HUES6 (cell line): ENCODE measurements around the gene SYTL2.

Source experiments
- H3K27ac ChIP-seq: 2 replicates; pipeline ENCODE4 v1.7.0; 2013; ENCODE audit warnings: low read depth, mild to moderate bottlenecking, low read length, inconsistent platforms
- H3K27me3 ChIP-seq: 2 replicates; pipeline ENCODE4 v1.6.1; 2013; ENCODE audit warnings: low read length; ENCODE audit not compliant: control insufficient read depth, insufficient read depth
- H3K36me3 ChIP-seq: 2 replicates; pipeline ENCODE4 v1.6.1; 2013; ENCODE audit warnings: low read length; ENCODE audit not compliant: control insufficient read depth, insufficient read depth
- H3K4me1 ChIP-seq: 2 replicates; pipeline ENCODE4 v1.6.1; 2013; ENCODE audit warnings: low read length; ENCODE audit not compliant: control insufficient read depth, insufficient read depth
- H3K4me3 ChIP-seq: 2 replicates; pipeline ENCODE4 v1.5.1; 2013; ENCODE audit warnings: low read depth, low read length
- H3K9ac ChIP-seq: one replicate; pipeline ENCODE4 v1.6.1; 2013; ENCODE audit warnings: mild to moderate bottlenecking, low read length
- H3K9me3 ChIP-seq: 2 replicates; pipeline ENCODE4 v1.6.1; 2013; ENCODE audit warnings: low read depth, low read length; ENCODE audit not compliant: control insufficient read depth, insufficient read depth

Gene SYTL2

DNA sequence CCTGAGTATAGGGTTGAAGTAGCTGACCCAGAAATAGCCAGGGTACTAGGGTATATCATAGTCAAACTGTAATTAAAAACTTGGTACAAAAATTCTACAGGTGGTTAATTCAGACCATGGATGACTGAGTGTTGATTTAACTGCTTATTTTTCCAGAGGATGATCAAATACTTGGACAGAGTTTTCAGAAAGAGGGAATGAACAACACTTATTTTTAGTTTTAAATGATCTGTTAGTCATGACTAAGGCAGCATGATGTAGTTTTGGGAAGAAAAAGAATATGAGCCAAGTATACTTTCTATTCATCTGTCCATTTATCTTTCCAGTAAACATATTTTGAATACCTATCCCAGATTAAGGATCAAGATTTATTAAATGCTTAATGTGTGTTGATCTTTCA, 105.1 kb downstream of the SYTL2 start:
- H3K4me1 ChIP-seq, result no peaks in the 10 kb centered on the region
- no peak overlapping the region for H3K9ac ChIP-seq

DNA sequence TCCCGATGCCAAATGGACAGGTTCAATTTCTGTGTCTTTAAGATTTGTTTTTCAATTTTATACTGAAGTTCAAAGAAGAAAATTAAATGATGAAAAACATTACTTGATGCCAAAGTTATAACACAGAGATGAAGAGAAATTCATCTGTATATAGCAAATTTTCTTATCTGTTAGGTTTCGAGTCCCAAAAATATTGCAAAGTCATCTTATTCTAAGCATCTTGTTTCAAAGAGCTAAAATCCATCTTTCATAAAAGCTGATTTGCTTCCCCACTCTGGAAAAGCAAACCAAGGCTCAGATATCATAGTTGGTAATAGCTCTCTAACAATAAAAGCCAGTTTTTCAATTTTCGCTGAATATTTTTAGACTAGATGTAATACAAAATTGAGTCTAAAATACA, 106.0 kb downstream of the SYTL2 start:
- no peak overlapping the region for H3K9ac ChIP-seq
- no peaks in the 10 kb centered on the region for H3K4me1 ChIP-seq
- H3K9me3 ChIP-seq, result no peaks in the 10 kb centered on the region
- no peaks in the 10 kb centered on the region for H3K27me3 ChIP-seq
- no peaks in the 10 kb centered on the region for H3K36me3 ChIP-seq
- H3K4me3 ChIP-seq, result no peak overlapping the region
- no peak overlapping the region for H3K27ac ChIP-seq

More for the DNA sequence above, 105.1 kb downstream of the SYTL2 start:
- H3K4me3 ChIP-seq, result no peak overlapping the region
- no peak overlapping the region for H3K27ac ChIP-seq
- no peaks in the 10 kb centered on the region for H3K27me3 ChIP-seq
- H3K9me3 ChIP-seq, result no peaks in the 10 kb centered on the region
- no peaks in the 10 kb centered on the region for H3K36me3 ChIP-seq

DNA sequence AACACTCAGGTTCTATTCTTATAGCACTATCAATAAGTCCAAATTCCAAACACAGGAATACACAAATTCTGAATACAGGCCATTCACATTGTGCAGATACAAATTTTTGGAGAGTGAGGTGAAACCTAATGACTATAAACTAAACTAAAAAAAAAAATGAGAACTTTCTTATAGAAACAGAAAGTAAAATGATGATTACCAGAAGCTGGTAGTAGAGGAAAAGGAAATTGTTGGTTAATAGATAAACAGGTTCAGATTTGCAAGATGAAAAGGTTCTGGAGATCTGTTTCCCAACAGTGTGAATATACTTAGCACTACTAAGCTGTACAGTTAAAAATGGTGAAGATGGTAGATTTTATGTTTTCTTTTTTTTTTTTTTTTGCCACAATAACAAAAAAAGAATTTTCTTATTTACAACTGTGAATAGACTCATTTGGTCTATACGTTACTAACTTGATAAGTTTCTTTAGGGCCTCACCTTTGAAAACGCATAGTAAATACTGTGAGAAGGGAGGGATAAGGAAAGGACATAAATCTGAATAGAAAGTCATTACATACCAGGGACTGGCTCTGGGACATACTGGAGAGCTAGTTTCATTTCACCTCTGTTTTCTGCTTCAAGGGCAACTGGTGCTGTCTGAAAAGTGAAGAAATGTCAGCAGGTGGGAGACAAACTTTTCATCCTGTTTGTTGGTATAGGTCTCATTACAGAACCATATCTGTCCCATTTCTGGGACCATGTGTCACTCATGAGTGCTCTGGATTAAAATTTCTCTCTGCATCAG, 110.8 kb downstream of the SYTL2 start:
- no peak overlapping the region for H3K9ac ChIP-seq
- H3K4me3 ChIP-seq, result no peak overlapping the region
- H3K9me3 ChIP-seq, result no peaks in the 10 kb centered on the region
- no peaks in the 10 kb centered on the region for H3K27me3 ChIP-seq
- H3K27ac ChIP-seq, result no peak overlapping the region
- H3K36me3 ChIP-seq, result no peaks in the 10 kb centered on the region
- no peaks in the 10 kb centered on the region for H3K4me1 ChIP-seq

DNA sequence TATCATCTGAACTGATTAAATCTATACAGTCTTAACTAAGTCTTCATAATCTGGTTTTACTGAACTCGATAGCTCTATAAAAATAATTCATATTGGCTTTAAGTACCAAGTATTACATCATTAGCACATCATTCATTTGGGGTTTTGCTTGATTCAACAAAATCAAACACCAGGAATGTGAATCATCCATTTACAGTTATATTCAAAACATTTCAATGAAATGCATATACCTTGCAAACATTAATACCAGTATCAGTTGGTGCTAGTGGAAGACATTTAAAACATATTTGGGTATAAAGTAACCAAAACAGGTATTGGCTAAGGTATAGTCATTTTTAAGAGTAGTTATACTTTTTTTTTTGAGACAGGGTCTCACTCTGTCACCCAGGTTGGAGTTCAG, 112.7 kb downstream of the SYTL2 start:
- Histone ChIP-seq H3K9ac (no peak overlapping the region), H3K27me3 (no peaks in the 10 kb centered on the region), H3K27ac (no peak overlapping the region), H3K4me1 (no peaks in the 10 kb centered on the region), H3K4me3 (no peak overlapping the region), H3K9me3 (no peaks in the 10 kb centered on the region), H3K36me3 (no peaks in the 10 kb centered on the region)

DNA sequence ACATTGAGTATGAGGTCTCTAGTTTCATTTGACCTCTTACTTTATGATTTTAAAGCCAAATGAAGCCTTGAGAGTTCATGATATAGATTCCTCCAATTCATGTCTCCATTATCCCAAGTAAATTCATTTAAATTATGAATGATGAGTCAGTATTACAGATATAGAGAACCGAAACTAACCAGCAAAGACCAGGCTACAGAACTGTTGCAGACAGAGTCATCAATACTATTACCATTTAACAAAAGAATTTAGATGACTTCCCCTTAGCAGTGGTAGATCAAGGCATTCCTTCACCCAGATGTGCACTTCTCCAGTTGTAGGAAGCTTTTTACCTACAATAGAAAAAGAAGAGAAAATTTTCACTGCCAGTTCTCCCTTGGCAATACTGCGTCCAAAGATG, 113.2 kb downstream of the SYTL2 start:
- Histone ChIP-seq H3K9ac (no peak overlapping the region), H3K4me3 (no peak overlapping the region), H3K27ac (no peak overlapping the region)

DNA sequence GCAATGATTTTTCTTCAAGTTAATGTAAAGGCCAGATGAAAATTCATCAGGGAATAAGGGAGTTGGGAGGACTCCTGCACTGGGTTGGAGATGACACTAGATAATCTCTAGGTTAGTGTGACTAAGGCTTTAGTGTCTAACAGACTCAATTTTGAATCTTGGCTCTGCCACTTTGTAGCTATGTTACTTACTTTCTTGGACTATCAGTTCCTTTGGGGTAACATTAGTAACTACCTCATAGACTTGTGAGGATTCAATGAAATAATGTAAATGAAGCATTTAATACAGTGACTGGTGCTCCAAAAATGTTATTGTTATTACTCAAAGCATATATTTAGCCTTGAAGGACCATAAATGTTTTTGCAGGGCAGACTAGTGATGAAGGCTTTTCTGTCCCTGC, 115.4 kb downstream of the SYTL2 start:
- no peaks in the 10 kb centered on the region for H3K36me3 ChIP-seq
- no peak overlapping the region for H3K4me3 ChIP-seq
- H3K9ac ChIP-seq, result no peak overlapping the region
- H3K4me1 ChIP-seq, result no peaks in the 10 kb centered on the region
- no peak overlapping the region for H3K27ac ChIP-seq
- no peaks in the 10 kb centered on the region for H3K27me3 ChIP-seq
- H3K9me3 ChIP-seq, result no peaks in the 10 kb centered on the region

More for the DNA sequence above, 113.2 kb downstream of the SYTL2 start:
- H3K4me1 ChIP-seq, result no peaks in the 10 kb centered on the region
- no peaks in the 10 kb centered on the region for H3K27me3 ChIP-seq
- H3K9me3 ChIP-seq, result no peaks in the 10 kb centered on the region
- H3K36me3 ChIP-seq, result no peaks in the 10 kb centered on the region

DNA sequence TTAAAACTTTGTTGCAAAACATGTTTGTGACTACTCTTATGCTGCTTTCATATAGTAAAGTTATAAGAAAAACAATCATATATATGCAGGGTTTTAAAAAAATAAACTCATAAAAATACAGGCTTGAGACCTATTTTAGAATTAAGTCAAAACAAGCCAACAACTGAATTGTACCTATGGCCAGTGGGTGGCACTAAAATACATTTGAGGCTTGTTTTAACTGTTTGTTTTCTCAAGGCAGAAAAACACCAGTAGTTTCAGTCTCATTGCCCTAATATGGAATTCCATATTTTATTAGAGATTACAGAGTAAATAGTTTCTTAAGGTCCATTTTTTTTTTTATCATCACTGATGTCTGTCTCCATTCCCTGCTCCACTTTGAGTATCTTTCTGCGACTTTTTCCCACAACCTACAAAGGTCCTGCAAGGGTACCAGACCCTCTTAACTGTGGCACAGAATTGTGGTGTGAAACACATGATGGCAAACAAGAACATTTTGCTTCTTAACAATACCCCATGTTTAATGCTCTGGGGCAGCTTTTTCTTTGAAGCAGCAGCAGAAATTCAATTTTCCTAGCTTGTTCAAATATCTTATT, 116.5 kb downstream of the SYTL2 start:
- no peak overlapping the region for H3K9ac ChIP-seq
- no peaks in the 10 kb centered on the region for H3K4me1 ChIP-seq
- no peaks in the 10 kb centered on the region for H3K9me3 ChIP-seq
- no peak overlapping the region for H3K27ac ChIP-seq
- no peaks in the 10 kb centered on the region for H3K27me3 ChIP-seq
- H3K36me3 ChIP-seq, result no peaks in the 10 kb centered on the region
- H3K4me3 ChIP-seq, result no peak overlapping the region

DNA sequence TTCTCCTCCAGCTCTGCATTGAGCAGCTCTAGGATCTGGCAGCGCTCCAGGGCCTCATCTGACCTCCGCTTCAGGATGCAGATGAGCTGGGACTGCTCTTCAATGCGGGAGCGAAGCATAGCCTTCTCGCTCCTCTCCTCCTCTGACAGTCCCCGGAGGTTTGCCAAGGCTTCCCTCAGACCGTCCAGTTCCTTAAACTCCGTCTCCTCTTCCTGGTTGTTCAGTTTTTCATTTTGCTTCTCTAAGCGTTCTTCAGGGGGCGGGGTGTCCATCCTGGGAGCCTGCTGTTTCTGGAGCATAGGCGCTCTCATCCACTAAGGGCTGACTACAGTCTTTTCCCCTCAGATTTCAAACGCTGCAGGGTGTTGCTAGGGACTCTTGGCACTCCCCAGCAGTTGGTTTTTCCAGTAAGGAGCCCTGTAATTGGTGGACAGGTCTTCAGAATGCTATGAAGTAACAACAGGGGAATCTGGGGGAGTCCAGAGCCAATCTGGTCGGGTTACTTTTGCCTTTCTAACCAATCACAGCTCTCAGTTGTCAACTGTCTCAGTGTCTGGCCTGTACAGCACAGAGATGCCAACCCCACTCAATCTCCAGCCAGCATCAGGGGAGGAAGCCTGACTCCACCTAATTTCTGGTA, 125.0 kb downstream of the SYTL2 start, which contains the start of gene CCDC89:
CCDC89 (minus strand) TSS at position 376 of the 640 bp plus-strand sequence; CDS start at position 311, 65 bp downstream.
- H3K4me3 ChIP-seq, result no peak within 1 kb of the TSS
- H3K9me3 ChIP-seq, result no peaks in the 10 kb centered on the region
- H3K27me3 ChIP-seq, result no peaks in the 10 kb centered on the region
- H3K27ac ChIP-seq, result no peak within 1 kb of the TSS
- peaks cover 7% of the 10 kb centered on the region; the same call in 1 of the 2 replicates for H3K4me1 ChIP-seq
- no peak within 1 kb of the TSS for H3K9ac ChIP-seq
- H3K36me3 ChIP-seq, result no peaks in the 10 kb centered on the region

DNA sequence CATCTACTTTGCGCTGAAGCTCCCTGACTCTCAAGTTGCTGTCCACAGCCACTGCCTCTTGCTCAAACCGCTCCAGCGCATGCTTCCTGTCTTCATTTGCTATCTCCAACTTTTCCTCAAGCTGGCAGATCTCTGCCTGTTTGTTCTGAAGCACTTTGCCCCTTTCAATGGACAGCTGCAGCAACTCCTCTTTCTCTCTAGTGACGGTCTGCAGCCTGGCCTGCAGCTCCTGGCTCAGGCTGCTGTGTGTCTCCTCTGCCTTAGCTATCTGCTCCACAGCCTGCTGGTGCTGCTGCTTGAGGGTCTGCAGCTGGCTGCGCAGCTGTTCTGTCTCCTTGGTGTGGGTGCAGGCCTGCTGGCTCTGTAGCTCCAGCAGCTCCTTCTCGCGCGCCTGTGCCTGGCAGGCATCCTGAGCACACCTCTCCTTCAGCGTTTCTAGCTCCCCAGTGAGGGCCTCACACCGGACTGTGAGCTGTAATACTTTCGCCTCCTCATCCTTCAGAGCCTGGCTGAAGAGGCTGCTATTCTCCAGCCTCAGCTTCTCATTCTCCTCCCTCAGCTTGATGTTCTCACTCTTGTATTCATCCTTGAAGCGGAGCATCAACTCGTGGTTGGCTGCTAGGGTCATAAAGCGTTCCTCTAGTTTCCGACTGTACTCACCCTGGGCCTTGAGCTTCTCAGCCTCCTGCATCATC, 125.7 kb downstream of the SYTL2 start:
- Histone ChIP-seq H3K9me3 (no peaks in the 10 kb centered on the region), H3K4me1 (peaks cover 7% of the 10 kb centered on the region; the same call in 1 of the 2 replicates), H3K9ac (no peak overlapping the region), H3K27me3 (no peaks in the 10 kb centered on the region), H3K27ac (no peak overlapping the region), H3K36me3 (no peaks in the 10 kb centered on the region), H3K4me3 (no peak overlapping the region)

DNA sequence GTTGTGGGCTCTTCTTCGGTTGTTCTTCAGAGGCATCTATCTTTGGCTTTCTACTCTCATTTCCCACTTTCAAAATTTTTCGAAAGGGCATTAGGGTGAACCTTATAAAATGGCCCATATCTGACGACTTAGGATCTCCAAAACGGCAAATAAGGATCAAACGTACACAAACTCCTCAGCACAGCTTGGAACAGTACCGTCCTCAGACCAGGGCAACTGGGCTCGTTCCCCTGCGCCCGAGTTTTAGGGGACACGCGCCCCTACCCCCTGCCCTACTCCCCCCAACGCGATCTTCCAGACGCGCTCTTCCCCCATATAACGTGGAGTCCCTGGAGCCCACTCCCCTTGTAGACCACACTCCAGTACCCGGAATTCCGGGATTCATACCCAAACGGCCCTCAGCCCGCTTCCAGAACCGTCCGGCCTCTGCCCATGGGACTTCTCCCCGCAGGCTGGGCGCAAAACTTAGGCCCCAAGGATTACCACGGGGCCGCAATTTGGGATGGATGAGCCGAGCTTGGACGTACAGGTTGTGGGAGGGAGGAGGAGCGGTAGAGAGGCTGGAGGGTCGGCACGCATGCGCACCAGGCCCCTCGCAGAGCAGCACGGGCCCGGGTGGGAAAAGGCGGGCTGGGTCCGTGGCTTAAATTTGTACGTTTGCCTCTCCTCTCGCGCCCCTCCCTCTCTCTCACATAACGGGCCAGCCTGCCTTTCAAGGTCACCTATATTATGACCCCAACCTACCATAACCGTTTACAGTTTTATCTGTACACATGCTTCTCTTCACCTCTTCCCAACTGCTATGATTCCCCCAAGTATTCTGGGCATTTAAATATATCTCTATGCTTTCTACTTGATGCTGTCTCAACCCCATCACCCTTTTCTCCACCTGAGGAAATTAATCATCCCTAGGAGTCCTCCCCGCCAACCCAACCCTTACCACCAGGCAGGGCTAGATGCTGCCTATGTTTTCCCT, 128.3 kb downstream of the SYTL2 start:
- Histone ChIP-seq H3K36me3 (no peaks in the 10 kb centered on the region), H3K4me1 (peaks cover 7% of the 10 kb centered on the region; the same call in 1 of the 2 replicates), H3K4me3 (no peak overlapping the region), H3K27ac (no peak overlapping the region), H3K9me3 (no peaks in the 10 kb centered on the region), H3K9ac (no peak overlapping the region), H3K27me3 (no peaks in the 10 kb centered on the region)
